ENCODE results near the gene MAPT. TPM values are rescaled to one million over a fixed set of nuclear protein-coding genes. Genes with fewer than 3 reads are reported as not detected.
A peak's percentile ranks its signal among the peaks of the same experiment; 100 is the strongest.

The MAPT gene
- total and polyA plus RNA-seq, 2 of the 4 experiments (the other 2 are of a cell fraction): 0.18 to 0.19 TPM

GRCh38 chr17:45893725-45894021 is 681 bp upstream of the MAPT start:
- in situ Hi-C loops (cut with MboI; ENCODE audit: low sequenced_read_pairs): no loop called here
- intact Hi-C loops (cut with micrococcal nuclease): no loop called here

More at GRCh38 chr17:45893725-45894021, 681 bp upstream of the MAPT start:
- no peak for DNase-seq
- no peak for ATAC-seq (ENCODE audit: low read depth)
- Histone ChIP-seq H2AK5ac (ENCODE audit: low read depth, low read length) (no peak overlapping the region), H2BK5ac (ENCODE audit: low read depth, low read length, poor library complexity, severe bottlenecking) (no peak overlapping the region), H3K4ac (ENCODE audit: low read depth, low read length) (peak overlapping the region; percentile 50; the same call in 1 of the 2 replicates), H3K9ac (ENCODE audit: low read depth, low read length) (no peak overlapping the region), H2BK15ac (ENCODE audit: low read depth, low read length) (no peak overlapping the region), H3K79me1 (ENCODE audit: low read depth in 1 of 2, low read length in 2 of 2) (no peaks in the 10 kb centered on the region), H3K56ac (ENCODE audit: extremely low read depth, insufficient read depth, low read length) (no peak overlapping the region), H3K27me3 (ENCODE audit: control insufficient read depth, insufficient read depth, low read length) (peaks cover 41% of the 10 kb centered on the region), H3K36me3 (ENCODE audit: control insufficient read depth, insufficient read depth, low read length) (no peaks in the 10 kb centered on the region), H4K8ac (ENCODE audit: low read depth in 2 of 2, low read length in 2 of 2) (peak overlapping the region; percentile 81 to 82), H3K18ac (ENCODE audit: low read depth, low read length) (no peak overlapping the region), H3K9me1 (ENCODE audit: insufficient read depth, low read length) (no peaks in the 10 kb centered on the region), H3K9me3 (ENCODE audit: control insufficient read depth, insufficient read depth, low read length) (no peaks in the 10 kb centered on the region), H3K4me3 (ENCODE audit: insufficient read depth, low read depth, low read length) (peak overlapping the region; percentile 62), H3K4me1 (ENCODE audit: control insufficient read depth, insufficient read depth, low read length) (peaks cover 3% of the 10 kb centered on the region; the same call in 1 of the 2 replicates), H4K5ac (ENCODE audit: low read depth, low read length) (peak overlapping the region; percentile 95), H3K23ac (ENCODE audit: low read depth, low read length) (no peak overlapping the region), H3K14ac (replicated peaks; ENCODE audit: low read depth, low read length) (peak overlapping the region; percentile 49), H2AK9ac (replicated peaks; ENCODE audit: low read depth, low read length, poor library complexity) (peak overlapping the region; percentile 2), H3K4me2 (ENCODE audit: low read depth, low read length) (peak overlapping the region; percentile 90), H4K91ac (ENCODE audit: insufficient read depth, low read depth, low read length) (no peak overlapping the region), H4K20me1 (ENCODE audit: insufficient read depth, low read length) (no peaks in the 10 kb centered on the region), H2AFZ (replicated peaks; ENCODE audit: low read length, poor library complexity) (peak overlapping the region; percentile 92), H2BK120ac (ENCODE audit: low read depth, low read length) (no peak overlapping the region), H2BK20ac (ENCODE audit: low read depth, low read length) (no peak overlapping the region), H3K27ac (ENCODE audit: insufficient read depth, low read length) (no peak overlapping the region; the same call in 1 of the 2 replicates)
- dilution Hi-C loops (cut with HindIII; ENCODE audit: low sequenced_read_pairs, unreplicated experiment): no loop called here
- POLR2A ChIA-PET (ENCODE audit: unreplicated experiment): no interaction called here
- CTCF ChIA-PET: interaction anchor here (0.6 to 0.7 kb wide), 2 partner anchors 12 to 653 kb away, joined by 4 to 6 read pairs; no protein-coding TSS in a partner anchor
- 67% methylated on average over 3 of the region's 7 CpGs; no CpG with 5 or more reads in 1 of the 2 experiments for WGBS, 2 experiments (ENCODE audit: extremely low coverage in 2 of 2, insufficient read length in 1 of 2)
- BruUV-seq (replicated peaks): no TSS peak
- no peak for TF ChIP-seq CEBPB (IDR thresholded peaks at IDR 0.05; ENCODE audit: low read depth, low read length)
- TF ChIP-seq NFE2L2 (IDR thresholded peaks at IDR 0.05; ENCODE audit: low read depth, low read length): no peak
- no peak for TF ChIP-seq POLR2A (IDR thresholded peaks at IDR 0.05; ENCODE audit: low read depth, low read length)
- TF ChIP-seq SMC3 (IDR thresholded peaks at IDR 0.05; ENCODE audit: low read depth, low read length): no peak
- no peak for TF ChIP-seq BHLHE40 (IDR thresholded peaks at IDR 0.05; ENCODE audit: low read depth, low read length)
- no peak for TF ChIP-seq CTCF (conservative IDR thresholded peaks at IDR 0.05; ENCODE audit: low read depth, low read length)
- TF ChIP-seq RFX5 (IDR thresholded peaks at IDR 0.05; ENCODE audit: low read depth, low read length): no peak
- no peak for TF ChIP-seq MXI1 (IDR thresholded peaks at IDR 0.05; ENCODE audit: borderline replicate concordance, low read depth, low read length)
- TF ChIP-seq USF2 (IDR thresholded peaks at IDR 0.05; ENCODE audit: low read depth, low read length): no peak
- TF ChIP-seq RAD21 (IDR thresholded peaks at IDR 0.05; ENCODE audit: low read length): no peak
- no peak for TF ChIP-seq FOS (IDR thresholded peaks at IDR 0.05; ENCODE audit: low read depth, low read length)
- no peak for TF ChIP-seq CHD1 (IDR thresholded peaks at IDR 0.05; ENCODE audit: low read depth, low read length)
- no peak for TF ChIP-seq MAZ (IDR thresholded peaks at IDR 0.05; ENCODE audit: borderline replicate concordance, low read depth, low read length)
- TF ChIP-seq MAFK (IDR thresholded peaks at IDR 0.05; ENCODE audit: low read depth, low read length): no peak

Data from IMR-90 (cell line).